Measurements from ENCODE around the gene STPG3. TPM values are rescaled to one million over a fixed set of nuclear protein-coding genes. Genes with fewer than 3 reads are reported as not detected.

Gene STPG3
- total and polyA plus RNA-seq, 2 of the 4 experiments (the other 2 are of a cell fraction) = not detected

GRCh38 chr9:137228968-137229896, 21.9 kb upstream of the STPG3 start:
- H4K5ac ChIP-seq (ENCODE audit: low read depth, low read length) = no peak overlapping the region
- H3K14ac ChIP-seq (replicated peaks; ENCODE audit: low read depth, low read length) = no peak overlapping the region
- no peak overlapping the region for H2BK120ac ChIP-seq (ENCODE audit: low read depth, low read length)
- no peak overlapping the region for H2BK20ac ChIP-seq (ENCODE audit: low read depth, low read length)
- H4K91ac ChIP-seq (ENCODE audit: insufficient read depth, low read depth, low read length) = no peak overlapping the region
- DNase-seq (no peak), ATAC-seq (ENCODE audit: low read depth) (no peak)
- no peak overlapping the region for H4K8ac ChIP-seq (ENCODE audit: low read depth in 2 of 2, low read length in 2 of 2)
- 73% methylated on average over 3 of the region's 27 CpGs; no CpG with 5 or more reads in 1 of the 2 experiments for WGBS, 2 experiments (ENCODE audit: extremely low coverage in 2 of 2, insufficient read length in 1 of 2)
- intact Hi-C loops (cut with micrococcal nuclease) (no loop called here), dilution Hi-C loops (cut with HindIII; ENCODE audit: low sequenced_read_pairs, unreplicated experiment) (no loop called here), in situ Hi-C loops (cut with MboI; ENCODE audit: low sequenced_read_pairs) (loop anchor here (5.0 kb wide), 1 partner anchor 107 kb away; no protein-coding TSS in a partner anchor)
- H3K4me3 ChIP-seq (ENCODE audit: insufficient read depth, low read depth, low read length) = no peak overlapping the region
- peaks cover 2% of the 10 kb centered on the region; the same call in 1 of the 2 replicates for H3K4me1 ChIP-seq (ENCODE audit: control insufficient read depth, insufficient read depth, low read length)
- no TSS peak for BruUV-seq (replicated peaks)
- no peak overlapping the region for H3K4me2 ChIP-seq (ENCODE audit: low read depth, low read length)
- no peak overlapping the region for H3K9ac ChIP-seq (ENCODE audit: low read depth, low read length)
- H4K20me1 ChIP-seq (ENCODE audit: insufficient read depth, low read length) = no peaks in the 10 kb centered on the region
- no peaks in the 10 kb centered on the region for H3K9me1 ChIP-seq (ENCODE audit: insufficient read depth, low read length)
- no peaks in the 10 kb centered on the region for H3K36me3 ChIP-seq (ENCODE audit: control insufficient read depth, insufficient read depth, low read length)
- peaks cover 1% of the 10 kb centered on the region; the same call in 1 of the 2 replicates for H3K27me3 ChIP-seq (ENCODE audit: control insufficient read depth, insufficient read depth, low read length)
- no peak overlapping the region for H3K18ac ChIP-seq (ENCODE audit: low read depth, low read length)
- no peak overlapping the region for H3K4ac ChIP-seq (ENCODE audit: low read depth, low read length)
- H2BK5ac ChIP-seq (ENCODE audit: low read depth, low read length, poor library complexity, severe bottlenecking) = no peak overlapping the region
- ChIA-PET POLR2A (ENCODE audit: unreplicated experiment) (interaction anchor here (0.7 kb wide), 1 partner anchor 113 kb away, joined by 12 read pairs; no protein-coding TSS in a partner anchor), CTCF (no interaction called here)
- H2BK15ac ChIP-seq (ENCODE audit: low read depth, low read length) = no peak overlapping the region
- H3K79me1 ChIP-seq (ENCODE audit: low read depth in 1 of 2, low read length in 2 of 2) = no peaks in the 10 kb centered on the region
- no peak overlapping the region for H2AFZ ChIP-seq (replicated peaks; ENCODE audit: low read length, poor library complexity)
- no peak overlapping the region for H3K27ac ChIP-seq (ENCODE audit: insufficient read depth, low read length)
- H2AK9ac ChIP-seq (replicated peaks; ENCODE audit: low read depth, low read length, poor library complexity) = no peak overlapping the region
- H3K56ac ChIP-seq (ENCODE audit: extremely low read depth, insufficient read depth, low read length) = no peak overlapping the region
- no peaks in the 10 kb centered on the region for H3K9me3 ChIP-seq (ENCODE audit: control insufficient read depth, insufficient read depth, low read length)
- H3K23ac ChIP-seq (ENCODE audit: low read depth, low read length) = no peak overlapping the region
- H2AK5ac ChIP-seq (ENCODE audit: low read depth, low read length) = no peak overlapping the region
- TF ChIP-seq RFX5 (IDR thresholded peaks at IDR 0.05; ENCODE audit: low read depth, low read length) = no peak
- no peak for TF ChIP-seq CTCF (conservative IDR thresholded peaks at IDR 0.05; ENCODE audit: low read depth, low read length)
- no peak for TF ChIP-seq BHLHE40 (IDR thresholded peaks at IDR 0.05; ENCODE audit: low read depth, low read length)
- no peak for TF ChIP-seq FOS (IDR thresholded peaks at IDR 0.05; ENCODE audit: low read depth, low read length)
- no peak for TF ChIP-seq POLR2A (IDR thresholded peaks at IDR 0.05; ENCODE audit: low read depth, low read length)
- no peak for TF ChIP-seq MAFK (IDR thresholded peaks at IDR 0.05; ENCODE audit: low read depth, low read length)
- no peak for TF ChIP-seq RAD21 (IDR thresholded peaks at IDR 0.05; ENCODE audit: low read length)
- no peak for TF ChIP-seq CHD1 (IDR thresholded peaks at IDR 0.05; ENCODE audit: low read depth, low read length)
- no peak for TF ChIP-seq ELK1 (IDR thresholded peaks at IDR 0.05; ENCODE audit: borderline replicate concordance, low read depth, low read length)
- TF ChIP-seq MXI1 (IDR thresholded peaks at IDR 0.05; ENCODE audit: borderline replicate concordance, low read depth, low read length) = no peak
- TF ChIP-seq NFE2L2 (IDR thresholded peaks at IDR 0.05; ENCODE audit: low read depth, low read length) = no peak
- no peak for TF ChIP-seq MAZ (IDR thresholded peaks at IDR 0.05; ENCODE audit: borderline replicate concordance, low read depth, low read length)
- TF ChIP-seq RCOR1 (IDR thresholded peaks at IDR 0.05; ENCODE audit: insufficient replicate concordance, low read length) = no peak
- TF ChIP-seq CEBPB (IDR thresholded peaks at IDR 0.05; ENCODE audit: low read depth, low read length) = no peak
- TF ChIP-seq SMC3 (IDR thresholded peaks at IDR 0.05; ENCODE audit: low read depth, low read length) = no peak

Data from IMR-90 (cell line).